Measurements from ENCODE around the gene FRMD4A.
"Not testable (repeated sequence)": the region's sequence is repeated elsewhere in the genome, so short reads cannot be mapped to it uniquely, and the experiment has no call there.

The FRMD4A gene

GRCh38 chr10:13721486-13721885, 609.2 kb downstream of the FRMD4A start:
- H3K4me1 Mint-ChIP-seq (ENCODE audit: low read depth), result peaks cover 46% of the 10 kb centered on the region
- intact Hi-C loops (cut with micrococcal nuclease), result no loop called here
- no peaks in the 10 kb centered on the region for H3K36me3 Mint-ChIP-seq (ENCODE audit: low read depth)
- H3K4me3 Mint-ChIP-seq, result no peak overlapping the region
- no peak overlapping the region for H3K27ac Mint-ChIP-seq
- H3K27me3 Mint-ChIP-seq, result peaks cover 3% of the 10 kb centered on the region
- H3K9me3 Mint-ChIP-seq, result no peaks in the 10 kb centered on the region

- Mint-ChIP-seq H3K36me3 (ENCODE audit: low read depth) (no peaks in the 10 kb centered on the region), H3K4me3 (no peak overlapping the region), H3K27ac (peak overlapping the region; percentile 71), H3K27me3 (peaks cover 3% of the 10 kb centered on the region), H3K9me3 (no peaks in the 10 kb centered on the region), H3K4me1 (ENCODE audit: low read depth) (peaks cover 52% of the 10 kb centered on the region)
- intact Hi-C loops (cut with micrococcal nuclease), result no loop called here
Observed at GRCh38 chr10:13720699-13721098, 610.0 kb downstream of the FRMD4A start.

GRCh38 chr10:13719425-13719824, 611.3 kb downstream of the FRMD4A start:
- intact Hi-C loops (cut with micrococcal nuclease), result no loop called here
- peak overlapping the region; percentile 71 for H3K27ac Mint-ChIP-seq
- H3K4me1 Mint-ChIP-seq (ENCODE audit: low read depth), result peaks cover 52% of the 10 kb centered on the region
- H3K36me3 Mint-ChIP-seq (ENCODE audit: low read depth), result no peaks in the 10 kb centered on the region
- no peaks in the 10 kb centered on the region for H3K9me3 Mint-ChIP-seq
- peaks cover 3% of the 10 kb centered on the region for H3K27me3 Mint-ChIP-seq
- H3K4me3 Mint-ChIP-seq, result no peak overlapping the region

GRCh38 chr10:13718820-13719219, 611.9 kb downstream of the FRMD4A start:
- H3K4me1 Mint-ChIP-seq (ENCODE audit: low read depth), result peaks cover 51% of the 10 kb centered on the region
- H3K9me3 Mint-ChIP-seq, result no peaks in the 10 kb centered on the region
- peak overlapping the region; percentile 58 for H3K4me3 Mint-ChIP-seq
- H3K27me3 Mint-ChIP-seq, result peaks cover 3% of the 10 kb centered on the region
- no peaks in the 10 kb centered on the region for H3K36me3 Mint-ChIP-seq (ENCODE audit: low read depth)
- intact Hi-C loops (cut with micrococcal nuclease), result no loop called here
- peak overlapping the region; percentile 71 for H3K27ac Mint-ChIP-seq

GRCh38 chr10:13717936-13718772, 612.6 kb downstream of the FRMD4A start:
- Mint-ChIP-seq H3K27me3 (peaks cover 2% of the 10 kb centered on the region), H3K4me3 (peak overlapping the region; percentile 58), H3K4me1 (ENCODE audit: low read depth) (peaks cover 49% of the 10 kb centered on the region), H3K36me3 (ENCODE audit: low read depth) (no peaks in the 10 kb centered on the region), H3K27ac (peak overlapping the region; percentile 71), H3K9me3 (no peaks in the 10 kb centered on the region)
- intact Hi-C loops (cut with micrococcal nuclease), result no loop called here

GRCh38 chr10:13717571-13717935, 613.2 kb downstream of the FRMD4A start:
- intact Hi-C loops (cut with micrococcal nuclease), result no loop called here
- peak overlapping the region; percentile 58 for H3K4me3 Mint-ChIP-seq
- peak overlapping the region; percentile 71 for H3K27ac Mint-ChIP-seq
- H3K9me3 Mint-ChIP-seq, result no peaks in the 10 kb centered on the region
- peaks cover 2% of the 10 kb centered on the region for H3K27me3 Mint-ChIP-seq
- H3K4me1 Mint-ChIP-seq (ENCODE audit: low read depth), result peaks cover 53% of the 10 kb centered on the region
- no peaks in the 10 kb centered on the region for H3K36me3 Mint-ChIP-seq (ENCODE audit: low read depth)

- H3K27ac Mint-ChIP-seq, result no peak overlapping the region
- no peak overlapping the region for H3K4me3 Mint-ChIP-seq
- H3K27me3 Mint-ChIP-seq, result peaks cover 2% of the 10 kb centered on the region
- H3K4me1 Mint-ChIP-seq (ENCODE audit: low read depth), result peaks cover 65% of the 10 kb centered on the region
- intact Hi-C loops (cut with micrococcal nuclease), result no loop called here
- no peaks in the 10 kb centered on the region for H3K36me3 Mint-ChIP-seq (ENCODE audit: low read depth)
- H3K9me3 Mint-ChIP-seq, result no peaks in the 10 kb centered on the region
Observed at GRCh38 chr10:13716081-13717071, 614.3 kb downstream of the FRMD4A start.

- H3K27ac Mint-ChIP-seq; H3K36me3 Mint-ChIP-seq (ENCODE audit: low read depth); H3K9me3 Mint-ChIP-seq; H3K27me3 Mint-ChIP-seq; H3K4me3 Mint-ChIP-seq; intact Hi-C loops (cut with micrococcal nuclease): not testable (repeated sequence)
- peaks cover 71% of the 10 kb centered on the region for H3K4me1 Mint-ChIP-seq (ENCODE audit: low read depth)
Observed at GRCh38 chr10:13715596-13715995, 615.1 kb downstream of the FRMD4A start.

- Mint-ChIP-seq H3K27ac (no peak overlapping the region), H3K4me3 (no peak overlapping the region), H3K9me3 (no peaks in the 10 kb centered on the region), H3K27me3 (peaks cover 2% of the 10 kb centered on the region), H3K36me3 (ENCODE audit: low read depth) (no peaks in the 10 kb centered on the region), H3K4me1 (ENCODE audit: low read depth) (peaks cover 72% of the 10 kb centered on the region)
- intact Hi-C loops (cut with micrococcal nuclease), result no loop called here
Observed at GRCh38 chr10:13715100-13715499, 615.6 kb downstream of the FRMD4A start.

GRCh38 chr10:13712837-13713581, 617.7 kb downstream of the FRMD4A start:
- Mint-ChIP-seq H3K27me3 (peaks cover 2% of the 10 kb centered on the region), H3K36me3 (ENCODE audit: low read depth) (no peaks in the 10 kb centered on the region), H3K4me3 (peak overlapping the region; percentile 39), H3K27ac (peak overlapping the region; percentile 88), H3K9me3 (no peaks in the 10 kb centered on the region), H3K4me1 (ENCODE audit: low read depth) (peaks cover 61% of the 10 kb centered on the region)
- intact Hi-C loops (cut with micrococcal nuclease), result no loop called here

- peaks cover 61% of the 10 kb centered on the region for H3K4me1 Mint-ChIP-seq (ENCODE audit: low read depth)
- H3K36me3 Mint-ChIP-seq (ENCODE audit: low read depth), result no peaks in the 10 kb centered on the region
- peaks cover 2% of the 10 kb centered on the region for H3K27me3 Mint-ChIP-seq
- H3K9me3 Mint-ChIP-seq, result no peaks in the 10 kb centered on the region
- H3K4me3 Mint-ChIP-seq, result peak overlapping the region; percentile 56
- peak overlapping the region; percentile 88 for H3K27ac Mint-ChIP-seq
- intact Hi-C loops (cut with micrococcal nuclease), result no loop called here
Observed at GRCh38 chr10:13712476-13712836, 618.3 kb downstream of the FRMD4A start.

- H3K27ac Mint-ChIP-seq, result peak overlapping the region; percentile 16
- peaks cover 2% of the 10 kb centered on the region for H3K27me3 Mint-ChIP-seq
- peaks cover 10% of the 10 kb centered on the region for H3K36me3 Mint-ChIP-seq (ENCODE audit: low read depth)
- H3K4me1 Mint-ChIP-seq (ENCODE audit: low read depth), result peaks cover 66% of the 10 kb centered on the region
- no peak overlapping the region for H3K4me3 Mint-ChIP-seq
- intact Hi-C loops (cut with micrococcal nuclease), result no loop called here
- H3K9me3 Mint-ChIP-seq, result no peaks in the 10 kb centered on the region
Observed at GRCh38 chr10:13711291-13711690, 619.4 kb downstream of the FRMD4A start.

GRCh38 chr10:13709931-13710650, 620.6 kb downstream of the FRMD4A start:
- intact Hi-C loops (cut with micrococcal nuclease), result loop anchor here (5.0 kb wide), 2 partner anchors 47 to 67 kb away; no protein-coding TSS in a partner anchor
- H3K27me3 Mint-ChIP-seq, result peaks cover 2% of the 10 kb centered on the region
- H3K4me3 Mint-ChIP-seq, result no peak overlapping the region
- peaks cover 74% of the 10 kb centered on the region for H3K4me1 Mint-ChIP-seq (ENCODE audit: low read depth)
- no peaks in the 10 kb centered on the region for H3K9me3 Mint-ChIP-seq
- peaks cover 10% of the 10 kb centered on the region for H3K36me3 Mint-ChIP-seq (ENCODE audit: low read depth)
- H3K27ac Mint-ChIP-seq, result peak overlapping the region; percentile 16
